Sigmoid colon (tissue), 4 donors: ENCODE results near the gene SHC3.

Experiments used
- CTCF ChIP-seq, 4 experiments: fragments of 450-650 bp in 3 of 4; fragments of 200-600 bp in 1 of 4; IDR thresholded peaks; one replicate each; pipeline ENCODE4 v1.5.1; 2016 to 2019; ENCODE audit warnings: antibody characterized with exemption in 4 of 4, mild to moderate bottlenecking in 3 of 4, moderate library complexity in 2 of 4
- POLR2A ChIP-seq, 2 donors: fragments of 450-650 bp; IDR thresholded peaks; one replicate each; pipeline ENCODE4 v1.6.1; 2016; ENCODE audit warnings: antibody characterized with exemption in 2 of 2, mild to moderate bottlenecking in 2 of 2, moderate library complexity in 2 of 2
- POLR2AphosphoS5 ChIP-seq, 4 donors: sonication (generic); formaldehyde crosslinking; IDR thresholded peaks; one replicate each; pipeline ENCODE4 v1.6.1; 2017; ENCODE audit warnings: antibody characterized with exemption in 4 of 4

DNA sequence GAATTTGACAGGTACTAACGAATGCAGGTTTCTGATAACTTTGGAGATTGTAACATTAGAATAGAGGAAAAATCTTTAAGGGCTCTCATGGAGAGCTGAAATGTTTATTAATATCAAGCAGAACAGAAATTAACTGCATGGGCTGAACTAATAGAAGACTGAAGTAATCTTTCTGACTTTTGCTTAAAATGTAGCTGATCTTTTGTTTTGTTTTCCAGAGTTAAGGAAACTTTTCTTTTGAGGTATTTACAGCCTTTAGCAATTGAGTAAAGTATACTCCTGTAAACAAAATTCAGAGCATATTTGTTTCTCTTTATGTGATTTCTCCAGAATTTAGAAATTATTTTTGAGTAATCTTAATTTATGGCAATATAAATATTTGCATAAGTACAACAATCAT is 43.9 kb downstream of the SHC3 start:
- no peak for TF ChIP-seq CTCF (IDR thresholded peaks at IDR 0.05)
- TF ChIP-seq POLR2AphosphoS5 (IDR thresholded peaks at IDR 0.05) = no peak
- no peak for TF ChIP-seq POLR2A (IDR thresholded peaks at IDR 0.05)
